GM10847 (cell line): ENCODE results near the gene KCNMB4.

Experiments
- POLR2A ChIP-seq: IDR thresholded peaks from 2 replicates; pipeline ENCODE4 v1.6.1; 2011; ENCODE audit not compliant: insufficient read length; ENCODE audit errors: extremely low read depth

KCNMB4 gene

DNA sequence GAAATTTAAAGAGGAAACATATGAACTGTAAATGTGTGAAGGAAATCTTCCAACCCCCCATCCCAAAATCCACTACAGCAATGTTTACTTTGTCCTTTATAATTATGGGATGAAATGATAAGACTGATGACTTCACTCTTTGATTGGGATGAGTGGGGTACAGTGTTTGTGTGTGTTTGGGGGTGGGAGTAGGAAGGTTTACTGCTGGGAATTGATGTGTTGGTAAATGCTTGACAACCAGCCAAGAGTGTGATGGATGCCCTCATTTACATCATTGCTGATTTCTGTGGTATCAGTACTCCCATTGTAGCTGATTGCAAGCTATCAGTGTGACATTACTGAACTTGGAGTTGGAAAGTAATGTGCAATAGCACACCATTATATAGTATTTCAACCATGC lies 90.9 kb downstream of the KCNMB4 start:
- no peak for TF ChIP-seq POLR2A

DNA sequence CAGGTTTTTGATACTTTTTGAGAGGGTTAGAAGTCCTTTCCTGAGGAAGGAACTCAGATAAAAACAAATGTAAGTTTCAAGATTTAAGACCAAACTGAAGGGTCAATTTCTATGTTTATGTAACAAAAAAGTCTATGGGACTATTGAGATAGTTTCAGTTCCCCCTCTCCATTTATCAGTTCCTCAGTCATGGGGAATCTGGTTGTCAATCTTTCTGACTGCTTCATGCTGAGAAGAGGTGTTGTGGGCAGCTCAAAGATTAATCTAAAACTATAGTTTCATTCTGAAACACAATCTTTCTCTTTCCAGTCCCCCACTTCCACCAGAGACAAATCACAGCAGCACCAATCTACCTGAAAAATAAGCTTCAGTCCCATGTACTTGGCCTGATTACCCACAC lies 93.7 kb downstream of the KCNMB4 start:
- no peak for TF ChIP-seq POLR2A

DNA sequence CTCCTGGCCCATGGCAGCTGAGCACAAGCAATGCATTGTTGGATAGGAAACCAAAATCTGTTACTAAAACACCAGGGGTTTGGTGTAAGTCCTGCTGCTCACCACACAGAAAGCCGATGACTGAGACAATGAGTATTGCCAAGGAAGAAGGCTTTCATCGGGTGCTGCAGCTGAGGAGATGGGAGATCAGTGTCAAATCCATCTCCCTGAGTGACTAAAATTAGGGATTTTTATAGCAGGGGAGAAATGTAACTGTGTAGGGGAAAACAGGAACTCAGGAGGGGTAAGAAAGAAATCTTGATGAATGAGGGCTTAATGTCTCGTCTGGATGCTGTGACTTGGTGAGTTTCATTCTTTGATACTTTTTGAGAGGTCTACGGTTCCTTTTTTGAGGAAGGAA lies 97.9 kb downstream of the KCNMB4 start:
- TF ChIP-seq POLR2A: no peak

DNA sequence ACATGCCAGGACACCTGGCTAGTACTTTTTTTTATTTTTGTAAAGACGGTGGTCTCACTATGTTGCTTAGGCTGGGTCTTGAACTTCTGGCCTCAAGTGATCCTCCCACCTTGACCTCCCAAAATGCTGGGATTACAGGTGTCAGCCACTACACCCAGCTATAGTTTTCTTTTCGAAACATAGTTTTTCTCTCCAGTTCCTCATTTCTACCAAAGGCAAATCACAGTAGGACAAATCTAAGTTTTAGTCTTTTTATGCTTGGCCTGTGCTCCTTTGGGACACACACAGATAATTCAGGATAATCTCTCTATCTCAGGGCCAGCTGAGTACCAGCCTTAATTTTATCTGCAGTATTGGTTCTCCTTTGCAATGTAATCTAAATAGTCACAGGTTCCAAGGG lies 100.7 kb downstream of the KCNMB4 start:
- TF ChIP-seq POLR2A: no peak

DNA sequence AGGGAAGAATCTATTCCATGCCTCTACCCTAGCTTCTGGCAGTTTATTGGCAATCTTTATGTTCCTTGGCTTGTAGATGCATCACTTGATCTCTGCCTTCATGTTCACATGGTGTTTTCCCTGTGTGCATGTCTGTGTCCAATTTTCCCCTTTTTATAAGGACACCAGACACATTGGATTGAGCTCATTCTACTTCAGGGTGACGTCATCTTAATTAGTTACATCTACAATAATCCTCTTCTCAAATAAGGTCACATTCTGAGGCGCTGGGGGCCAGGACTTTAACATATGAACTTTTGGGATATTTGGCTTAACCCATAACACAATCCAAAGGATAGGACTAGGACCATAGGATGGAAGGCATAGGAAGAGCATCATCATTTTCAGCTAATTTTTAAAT lies 101.4 kb downstream of the KCNMB4 start:
- TF ChIP-seq POLR2A: no peak

DNA sequence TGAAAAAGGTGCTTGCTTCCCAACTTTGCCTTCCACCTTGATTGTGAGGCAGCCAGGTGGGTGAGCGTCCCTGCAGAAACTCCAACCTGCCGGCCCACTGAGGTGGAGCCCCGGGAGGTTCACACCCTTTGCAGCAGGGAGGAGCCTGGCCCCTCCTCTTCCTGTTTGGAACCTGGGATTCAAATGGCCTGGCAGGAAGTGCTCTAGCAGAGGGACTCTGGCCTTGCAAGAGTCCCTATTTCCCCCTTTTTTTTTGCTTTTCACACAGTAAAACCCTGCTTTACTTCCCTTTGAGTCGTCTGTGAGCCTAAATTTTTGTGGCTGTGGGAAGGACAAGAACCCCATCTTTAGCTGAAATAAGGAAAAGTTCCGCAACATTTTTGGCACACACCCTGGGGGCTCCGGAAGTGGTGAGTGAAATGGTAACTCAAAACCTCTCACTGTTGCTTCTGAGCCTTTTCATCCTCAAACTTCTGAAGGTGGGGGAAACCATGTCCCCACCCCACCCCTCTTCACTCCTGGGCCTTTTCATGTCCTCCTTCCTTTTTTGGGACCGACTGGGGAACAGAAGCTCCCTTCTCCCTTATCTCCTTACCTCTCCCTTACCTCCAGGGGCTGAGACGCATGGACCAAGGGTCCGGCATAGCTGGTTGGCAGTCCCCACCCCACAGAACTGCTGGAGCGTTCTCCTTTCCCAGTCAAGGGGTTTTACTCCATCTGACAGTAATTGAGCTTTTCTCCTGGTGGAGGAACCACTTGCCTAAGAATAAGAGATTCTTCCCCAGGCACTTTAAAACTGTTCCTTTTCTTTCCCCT lies 102.0 kb downstream of the KCNMB4 start:
- TF ChIP-seq POLR2A: no peak

DNA sequence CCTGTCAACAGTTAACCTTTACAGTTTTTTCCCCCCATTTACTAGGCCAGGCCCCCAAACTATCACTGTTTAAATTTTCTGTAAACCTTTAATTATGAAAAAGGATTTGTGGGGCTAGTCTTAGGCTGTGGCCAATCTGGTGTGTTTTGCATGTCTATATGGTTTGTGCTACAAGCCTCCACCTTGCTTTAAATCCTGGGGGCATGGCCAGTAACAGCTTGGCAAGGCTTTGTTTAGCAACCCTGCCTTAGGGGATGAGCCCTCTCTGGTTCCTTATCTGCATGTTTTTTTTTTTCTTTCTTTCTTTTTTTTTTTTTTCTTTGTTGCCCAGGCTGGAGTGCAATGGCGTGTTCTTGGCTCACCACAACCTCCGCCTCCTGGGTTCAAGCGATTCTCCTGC lies 102.7 kb downstream of the KCNMB4 start:
- no peak for TF ChIP-seq POLR2A

DNA sequence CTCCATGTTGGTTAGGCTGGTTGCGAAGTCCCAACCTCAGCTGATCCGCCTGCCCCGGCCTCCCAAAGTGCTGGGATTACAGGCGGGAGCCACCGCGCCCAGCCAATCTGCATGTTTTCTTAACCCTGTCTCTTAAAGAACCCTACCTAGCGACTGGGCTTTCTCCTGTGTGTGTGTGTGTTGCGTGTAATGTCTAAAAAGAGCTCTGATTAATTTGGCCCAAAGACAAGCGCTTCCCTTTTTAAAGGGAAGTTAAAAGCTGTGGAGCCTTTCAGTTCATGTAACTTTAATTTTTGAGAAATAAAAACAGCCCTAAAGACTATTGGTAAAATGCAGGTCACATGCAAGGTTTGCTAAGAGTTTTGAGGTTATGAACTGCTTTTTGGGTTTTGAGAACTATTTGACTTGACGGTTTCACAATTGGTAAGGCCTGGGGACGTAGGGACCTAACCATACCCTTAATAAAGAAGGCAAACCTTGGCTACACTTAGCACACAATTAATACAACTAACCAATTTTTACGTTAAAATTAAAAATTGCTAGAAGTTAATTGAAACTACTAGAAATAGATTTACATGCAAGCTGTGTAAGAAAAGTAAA lies 103.2 kb downstream of the KCNMB4 start:
- no peak for TF ChIP-seq POLR2A

DNA sequence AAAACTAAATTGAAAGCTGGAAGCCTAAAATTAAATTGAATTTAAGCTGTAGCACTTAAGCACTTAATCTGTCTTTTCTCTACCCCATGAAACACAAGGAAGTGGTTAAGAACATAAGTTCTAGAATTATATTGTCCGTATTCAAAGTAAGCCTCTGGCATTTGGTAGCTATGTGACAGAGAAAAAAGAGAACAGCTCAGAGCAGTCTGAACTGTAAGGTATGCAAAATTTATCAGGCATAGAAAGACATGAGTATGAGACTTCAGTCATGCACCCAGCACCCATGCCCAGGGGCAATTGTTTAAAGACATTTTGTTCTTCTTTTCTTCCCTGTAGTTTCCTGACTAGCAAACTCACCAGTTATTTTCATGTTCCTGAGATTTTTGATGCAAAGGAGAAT lies 116.7 kb downstream of the KCNMB4 start:
- no peak for TF ChIP-seq POLR2A
